Activated CD4-positive, alpha-beta T cell treated with anti-CD3 and anti-CD28 coated beads, Interleukin-10, Interleukin-2, amounts not matched to agents 100 ng/mL and 50 ng/mL, durations not matched to agents 16 hours and 8 hours (primary cell): Measurements from ENCODE around the gene PREX1.
"Not testable (repeated sequence)": the region's sequence is repeated elsewhere in the genome, so short reads cannot be mapped to it uniquely, and the experiment has no call there.

ENCODE experiments used
- DNase-seq: peaks from one replicate; pipeline ENCODE4 v3.0.0-alpha.2; 2020

PREX1 gene

DNA sequence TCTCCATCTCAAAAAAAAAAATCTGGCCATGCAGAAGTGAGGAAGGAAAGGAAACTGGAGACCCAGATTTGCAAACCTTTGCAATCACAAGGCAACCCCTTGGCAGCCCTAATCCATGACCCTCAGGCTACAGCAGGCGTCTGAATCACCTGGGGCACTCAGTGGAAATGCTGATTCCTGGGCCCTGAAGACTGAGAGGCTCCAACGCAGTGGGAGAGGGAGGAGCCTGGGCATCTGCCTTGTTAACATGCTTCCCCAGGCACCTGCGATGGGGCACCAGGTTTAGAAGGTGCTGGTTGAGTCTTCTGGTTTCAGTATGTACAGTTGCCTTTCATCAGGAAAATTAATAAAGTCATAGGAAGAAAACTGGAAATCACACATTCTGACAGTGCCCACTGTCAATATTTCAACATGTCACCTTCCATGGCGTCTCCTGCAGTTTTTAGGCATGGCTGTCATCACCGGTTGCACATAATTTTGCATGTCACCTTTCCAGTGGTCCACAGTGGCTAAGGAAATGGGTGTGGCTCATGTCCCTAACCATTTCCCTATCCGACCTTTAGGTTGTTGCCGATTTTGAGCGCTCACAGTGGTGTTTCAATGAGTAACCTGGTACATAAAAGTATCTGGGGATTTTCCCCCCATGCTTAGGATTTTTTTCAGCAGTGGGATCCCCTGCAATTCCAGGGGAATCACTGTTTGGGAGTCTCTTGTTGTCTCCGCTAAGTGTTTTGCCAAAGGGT lies 56.9 kb downstream of the PREX1 start:
- DNase-seq, result peak; percentile 23

GRCh38 chr20:48769069-48769983 lies 58.5 kb downstream of the PREX1 start:
- DNase-seq, result peak; percentile 98

GRCh38 chr20:48766961-48767960 lies 60.5 kb downstream of the PREX1 start:
- peak; percentile 44 for DNase-seq

DNA sequence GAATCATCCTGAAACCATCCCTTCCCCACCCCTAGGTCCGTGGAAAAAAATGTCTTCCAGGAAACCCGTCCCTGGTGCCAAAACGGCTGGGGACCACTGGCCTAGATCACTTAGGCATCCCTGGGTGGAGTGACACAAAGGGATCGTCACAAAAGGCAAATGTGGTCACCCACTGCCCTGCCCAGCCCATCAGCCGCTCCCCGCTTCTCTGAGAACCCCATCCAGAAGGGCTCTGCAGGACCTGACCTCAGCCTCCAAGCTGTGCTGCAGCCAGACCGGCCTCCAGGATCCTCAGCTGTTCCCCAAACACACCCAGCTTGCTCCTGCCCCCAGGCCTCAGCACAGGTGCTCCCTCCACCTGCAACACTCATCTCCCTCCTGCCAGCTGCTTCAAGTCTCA lies 61.6 kb downstream of the PREX1 start:
- DNase-seq, result no peak

- DNase-seq, result no peak
These were observed 62.4 kb downstream of the PREX1 start for GRCh38 chr20:48765359-48765758.

DNA sequence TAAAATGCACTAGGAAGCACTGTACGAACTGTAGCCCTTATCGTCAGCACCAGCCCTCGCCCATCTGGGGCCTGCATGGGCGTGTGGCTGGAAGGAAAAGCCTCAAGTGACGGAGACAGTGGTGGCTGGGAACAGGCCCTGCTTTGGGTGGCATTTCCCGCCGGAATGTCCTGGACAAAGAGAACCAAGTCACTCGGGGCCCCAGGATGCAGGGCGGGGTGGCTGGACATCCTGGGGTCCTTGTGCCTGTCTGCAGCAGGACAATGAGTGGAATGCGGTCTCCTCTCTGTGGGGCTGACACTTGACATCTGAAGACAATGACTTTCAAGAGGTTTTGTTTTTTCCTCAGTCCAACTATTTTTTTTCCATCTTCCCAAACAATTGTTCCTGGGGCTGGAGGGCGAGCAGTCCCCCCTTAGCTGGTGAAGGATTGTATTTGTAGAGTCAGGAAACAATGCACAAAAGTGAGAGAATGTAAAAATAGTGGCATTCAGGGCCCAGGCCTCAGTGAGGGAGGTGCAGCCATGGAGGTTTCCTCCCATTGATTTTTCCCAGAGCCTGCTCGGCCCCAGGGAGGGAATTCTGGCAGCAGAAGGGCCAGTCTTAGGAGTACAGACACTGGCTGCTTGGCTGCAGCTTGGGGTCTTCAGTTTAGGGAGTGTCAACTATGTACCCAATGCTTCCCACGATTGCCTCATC lies 64.4 kb downstream of the PREX1 start:
- no peak for DNase-seq

DNA sequence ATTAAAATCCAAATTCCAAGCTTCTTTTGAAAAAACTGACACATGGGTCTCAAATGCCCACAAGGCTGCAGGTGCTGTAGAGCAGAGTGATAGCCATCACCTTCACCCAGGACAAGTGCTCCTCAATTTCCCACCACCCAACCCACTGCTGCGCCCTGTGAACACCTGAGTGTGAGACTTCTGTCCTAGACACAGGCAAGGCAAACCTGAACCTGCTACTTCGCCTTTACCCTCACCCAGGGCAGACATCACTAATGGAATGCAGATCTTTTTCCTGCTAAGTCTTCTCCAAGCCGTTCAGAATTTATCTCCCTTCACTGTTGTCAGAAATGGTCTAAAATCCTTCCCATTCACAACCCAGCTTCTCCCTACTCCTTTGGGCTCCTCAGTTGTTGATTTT lies 65.9 kb downstream of the PREX1 start:
- no peak for DNase-seq

- peak; percentile 84 for DNase-seq
These were observed 66.6 kb downstream of the PREX1 start for GRCh38 chr20:48761023-48761785.

DNA sequence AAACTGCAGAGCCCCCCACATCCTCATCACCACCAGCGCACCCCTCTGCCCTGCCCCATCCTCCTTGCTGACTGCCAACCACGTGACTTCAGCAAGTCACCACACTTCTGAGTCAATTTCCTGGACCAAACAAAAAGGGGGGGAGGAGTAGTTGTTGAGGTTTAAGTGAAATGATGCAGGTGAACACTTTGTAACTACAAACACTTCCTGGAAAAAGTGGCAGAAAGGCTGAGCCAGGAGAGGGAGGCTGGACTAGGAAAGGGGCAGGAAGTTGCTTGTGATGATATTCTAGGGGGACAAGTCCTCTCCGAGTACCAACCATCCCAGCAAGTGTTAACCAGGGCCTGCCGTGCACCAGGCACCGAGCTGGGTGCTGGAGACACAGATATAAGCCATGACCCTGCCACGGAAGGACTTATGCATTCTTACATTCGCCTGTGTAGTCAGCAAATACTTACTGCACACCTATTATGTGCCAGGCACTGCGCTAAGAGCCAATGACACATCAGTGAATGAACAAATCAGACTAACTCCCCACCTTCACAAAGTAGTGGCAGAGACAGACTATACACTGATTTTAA lies 67.3 kb downstream of the PREX1 start:
- DNase-seq, result peak; percentile 95

- DNase-seq, result no peak
These were observed 68.1 kb downstream of the PREX1 start for GRCh38 chr20:48759631-48760245.

DNA sequence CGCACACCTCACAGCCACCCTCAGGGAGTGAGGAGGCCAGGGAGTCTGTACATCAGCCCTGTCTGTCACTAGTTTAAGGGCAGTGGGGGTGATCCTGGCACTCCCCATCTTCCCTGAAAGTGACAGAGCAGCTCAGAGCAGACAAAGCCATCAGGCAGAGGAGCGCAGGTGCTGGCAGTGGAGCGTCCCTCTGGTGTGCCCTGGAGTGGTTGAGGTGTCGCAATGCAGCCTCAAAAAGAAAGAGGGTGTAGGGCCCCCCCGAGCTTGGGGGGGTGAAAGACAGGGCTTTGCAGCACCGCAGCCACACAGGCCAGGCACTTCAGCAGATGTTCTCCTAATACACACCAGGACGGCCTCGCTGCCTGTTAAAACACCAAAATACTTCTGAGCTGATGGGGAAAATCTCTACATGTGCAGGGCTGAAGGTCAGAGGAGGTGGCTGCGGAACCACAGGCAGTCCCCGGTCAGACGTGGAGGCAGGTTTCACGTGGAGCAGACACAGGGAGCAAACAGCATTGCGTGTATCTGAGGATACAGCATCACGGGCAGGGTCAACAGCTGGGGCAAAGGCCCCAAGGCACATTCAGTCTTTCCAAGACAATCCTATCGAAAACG lies 69.5 kb downstream of the PREX1 start:
- DNase-seq, result no peak

DNA sequence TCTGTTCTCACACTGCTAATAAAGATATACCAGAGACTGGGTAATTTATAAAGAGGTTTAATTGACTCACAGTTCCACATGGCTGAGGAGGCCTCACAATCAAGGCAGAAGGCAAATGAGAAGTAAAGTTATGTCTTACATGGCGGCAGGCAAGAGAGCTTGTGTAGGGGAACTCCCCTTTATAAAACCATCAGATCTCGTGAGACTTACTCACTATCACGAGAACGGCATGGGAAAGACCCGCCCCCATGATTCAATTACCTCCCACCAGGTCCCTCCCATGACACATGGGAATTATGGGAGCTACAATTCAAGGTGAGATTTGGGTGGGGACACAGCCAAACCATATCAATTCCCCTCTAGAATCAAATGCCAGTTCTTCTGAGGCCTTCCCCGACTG lies 71.0 kb downstream of the PREX1 start:
- DNase-seq, result not testable (repeated sequence)

- no peak for DNase-seq
These were observed 73.5 kb downstream of the PREX1 start for GRCh38 chr20:48754292-48754691.

GRCh38 chr20:48752963-48753362 lies 74.8 kb downstream of the PREX1 start:
- no peak for DNase-seq

DNA sequence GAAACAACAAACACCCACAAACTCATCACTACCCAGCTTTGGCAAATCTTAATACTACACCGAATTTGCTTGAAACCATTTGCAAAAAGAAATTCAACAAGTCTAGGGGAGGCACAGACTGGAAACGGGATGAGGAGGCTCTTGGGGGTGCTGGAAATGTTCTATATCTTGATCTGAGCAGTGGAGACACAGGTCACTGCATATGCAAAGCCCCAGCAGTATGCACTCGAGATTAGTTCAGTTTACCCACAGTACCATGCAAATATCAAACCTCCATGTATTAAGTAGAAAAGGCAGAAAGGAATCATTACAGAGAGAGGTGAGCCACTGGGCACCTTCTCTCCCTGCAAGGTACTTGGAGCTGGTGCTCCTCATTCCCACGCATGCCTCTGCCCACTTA lies 75.9 kb downstream of the PREX1 start:
- no peak for DNase-seq

GRCh38 chr20:48750941-48751635 lies 76.7 kb downstream of the PREX1 start:
- peak; percentile 60 for DNase-seq

GRCh38 chr20:48750376-48750775 lies 77.4 kb downstream of the PREX1 start:
- no peak for DNase-seq

- DNase-seq, result no peak
These were observed 78.4 kb downstream of the PREX1 start for GRCh38 chr20:48749437-48749836.

- DNase-seq, result no peak
These were observed 79.2 kb downstream of the PREX1 start for GRCh38 chr20:48748556-48748955.
